ENCODE data around the gene ITIH6. TPM values are rescaled to one million over a fixed set of nuclear protein-coding genes. Genes with fewer than 3 reads are reported as not detected.
"Not testable (repeated sequence)": the region's sequence is repeated elsewhere in the genome, so short reads cannot be mapped to it uniquely, and the experiment has no call there.

The ITIH6 gene
- total RNA-seq, 4 donors from 2014 or later, result not detected

DNA sequence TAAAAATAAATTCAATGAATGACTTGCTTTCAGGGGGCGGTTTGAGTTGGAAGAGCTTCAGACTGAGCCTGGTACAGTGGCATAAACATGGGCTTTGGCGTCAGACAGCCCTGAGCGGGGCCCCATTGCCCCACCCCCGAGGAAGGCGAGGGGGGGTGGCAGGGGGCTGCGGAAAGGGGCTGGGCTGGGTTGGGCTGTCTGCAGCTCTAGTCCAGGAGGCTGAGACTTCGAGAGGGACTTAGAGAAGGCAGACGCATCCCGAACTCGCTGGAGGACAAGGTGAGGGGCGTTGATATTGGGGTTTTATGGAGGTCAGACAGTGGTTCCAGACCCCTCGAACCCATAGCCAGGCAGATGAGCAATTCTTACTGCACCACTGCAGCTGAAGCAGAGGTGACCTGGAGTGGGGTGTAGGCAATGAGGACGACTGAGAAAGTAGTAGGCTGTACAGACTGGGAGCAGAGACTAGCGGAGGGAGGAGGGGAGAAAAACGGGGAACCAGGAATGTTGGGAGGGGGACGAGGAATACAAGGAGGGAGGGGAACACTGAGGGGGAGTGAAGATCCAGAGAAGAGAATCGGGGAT is 9.6 kb upstream of the ITIH6 start, which contains the start of gene MAGED2:
Gene MAGED2 (plus strand): TSS at position 222 of the 585 bp plus-strand sequence. CDS start 1,587 bp downstream, outside the sequence.
- DNase-seq (ENCODE audit: low spot score), result no peak
- TF ChIP-seq, protein P1, sequence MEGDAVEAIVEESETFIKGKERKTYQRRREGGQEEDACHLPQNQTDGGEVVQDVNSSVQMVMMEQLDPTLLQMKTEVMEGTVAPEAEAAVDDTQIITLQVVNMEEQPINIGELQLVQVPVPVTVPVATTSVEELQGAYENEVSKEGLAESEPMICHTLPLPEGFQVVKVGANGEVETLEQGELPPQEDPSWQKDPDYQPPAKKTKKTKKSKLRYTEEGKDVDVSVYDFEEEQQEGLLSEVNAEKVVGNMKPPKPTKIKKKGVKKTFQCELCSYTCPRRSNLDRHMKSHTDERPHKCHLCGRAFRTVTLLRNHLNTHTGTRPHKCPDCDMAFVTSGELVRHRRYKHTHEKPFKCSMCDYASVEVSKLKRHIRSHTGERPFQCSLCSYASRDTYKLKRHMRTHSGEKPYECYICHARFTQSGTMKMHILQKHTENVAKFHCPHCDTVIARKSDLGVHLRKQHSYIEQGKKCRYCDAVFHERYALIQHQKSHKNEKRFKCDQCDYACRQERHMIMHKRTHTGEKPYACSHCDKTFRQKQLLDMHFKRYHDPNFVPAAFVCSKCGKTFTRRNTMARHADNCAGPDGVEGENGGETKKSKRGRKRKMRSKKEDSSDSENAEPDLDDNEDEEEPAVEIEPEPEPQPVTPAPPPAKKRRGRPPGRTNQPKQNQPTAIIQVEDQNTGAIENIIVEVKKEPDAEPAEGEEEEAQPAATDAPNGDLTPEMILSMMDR (IDR thresholded peaks at IDR 0.05), result no peak
- no peak for ATAC-seq (ENCODE audit: low FRiP score)

- DNase-seq (ENCODE audit: low spot score) (no peak), ATAC-seq (ENCODE audit: low FRiP score) (no peak)
- TF ChIP-seq, protein P1 (IDR thresholded peaks at IDR 0.05), result no peak
These were observed 991 bp upstream of the ITIH6 start for GRCh38 chrX:54799046-54799445.

GRCh38 chrX:54794795-54795194 is 3.3 kb downstream of the ITIH6 start:
- no peak for ATAC-seq (ENCODE audit: low FRiP score)
- DNase-seq (ENCODE audit: low spot score), result no peak
- TF ChIP-seq, protein P1 (IDR thresholded peaks at IDR 0.05), result no peak

DNA sequence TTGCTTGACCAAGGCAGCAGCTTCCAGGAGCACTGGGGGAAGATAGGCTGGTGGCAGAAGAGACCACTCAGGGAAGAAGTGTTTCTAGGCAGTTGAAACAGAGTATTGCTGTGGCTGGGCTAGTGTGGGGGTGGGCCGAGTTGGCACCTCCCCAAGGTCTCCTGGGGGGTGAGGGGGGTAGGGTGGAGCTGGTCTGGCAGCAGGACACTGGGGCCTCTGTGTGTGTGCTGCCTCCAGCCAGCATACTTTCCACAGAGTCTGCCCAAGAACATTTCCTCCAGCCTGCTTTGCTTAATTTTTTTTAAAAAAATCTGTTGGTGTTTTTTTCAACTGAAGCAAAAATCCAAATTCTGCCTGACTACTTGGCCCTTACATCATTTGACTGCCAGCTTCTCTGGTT is 4.0 kb downstream of the ITIH6 start:
- TF ChIP-seq, protein P1 (IDR thresholded peaks at IDR 0.05), result no peak
- DNase-seq (ENCODE audit: low spot score) (no peak), ATAC-seq (ENCODE audit: low FRiP score) (no peak)

GRCh38 chrX:54789405-54789804 is 8.7 kb downstream of the ITIH6 start:
- DNase-seq (ENCODE audit: low spot score); ATAC-seq (ENCODE audit: low FRiP score): not testable (repeated sequence)

DNA sequence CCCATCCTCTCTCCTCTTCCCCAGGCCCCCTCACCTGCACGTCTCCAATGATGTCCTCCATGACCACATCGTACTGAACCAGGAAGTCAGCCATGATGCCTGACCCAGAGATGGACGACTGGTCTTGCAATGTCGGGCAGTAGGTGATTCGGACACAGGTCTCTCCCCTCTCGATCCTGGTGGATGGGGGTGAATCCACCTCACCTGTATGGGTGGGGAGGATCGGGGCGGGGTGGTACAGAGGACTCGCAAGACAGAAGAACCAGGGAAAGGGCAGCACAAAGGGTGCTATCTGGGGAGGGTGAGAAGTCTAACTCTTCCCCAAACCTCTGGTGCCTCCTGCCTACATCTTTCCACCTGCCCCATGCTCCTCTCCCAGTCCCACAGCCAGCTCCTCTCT is 9.6 kb downstream of the ITIH6 start:
- no peak for ATAC-seq (ENCODE audit: low FRiP score)
- no peak for DNase-seq (ENCODE audit: low spot score)
- TF ChIP-seq, protein P1 (IDR thresholded peaks at IDR 0.05), result no peak

- DNase-seq (ENCODE audit: low spot score) (no peak), ATAC-seq (ENCODE audit: low FRiP score) (no peak)
- TF ChIP-seq, protein P1 (IDR thresholded peaks at IDR 0.05), result no peak
These were observed 11.1 kb downstream of the ITIH6 start for GRCh38 chrX:54786967-54787366.

All from omental fat pad (tissue), 4 donors.